Breast epithelium (tissue), 4 donors: ENCODE data around the gene TPRA1. TPM values are rescaled to one million over a fixed set of nuclear protein-coding genes. Genes with fewer than 3 reads are reported as not detected.

Experiments
- DNase-seq, 2 donors: peaks; one replicate each; pipeline ENCODE4 v3.0.0-alpha.2; 2019; ENCODE audit warnings: low spot score in 2 of 2
- H3K27ac ChIP-seq, 2 donors: fragments of 200-600 bp; sonication (generic) in 1 of 2; one replicate each; pipeline ENCODE4 v1.5.1; 2016 to 2019; ENCODE audit warnings: mild to moderate bottlenecking in 1 of 2
- H3K27me3 ChIP-seq, 2 donors: fragments of 200-600 bp; sonication (generic) in 1 of 2; one replicate each; pipeline versions ENCODE4 v1.5.1 to v1.6.0; 2017 to 2019; ENCODE audit warnings: control low read depth in 1 of 2, mild to moderate bottlenecking in 1 of 2
- H3K36me3 ChIP-seq: fragments of 200-600 bp; one replicate; pipeline ENCODE4 v1.5.1; 2019
- H3K4me1 ChIP-seq, 2 donors: fragments of 200-600 bp; sonication (generic); one replicate each; pipeline ENCODE4 v1.5.1; 2016 to 2019; ENCODE audit warnings: control low read depth in 1 of 2
- H3K4me3 ChIP-seq, 3 donors: fragments of 200-600 bp; sonication (generic); 1 replicate in 2 of 3; 2 replicates in 1 of 3; pipeline ENCODE4 v1.5.1; 2016 to 2019; ENCODE audit warnings: mild to moderate bottlenecking in 3 of 3, moderate library complexity in 2 of 3
- H3K9me3 ChIP-seq, 2 donors: fragments of 200-600 bp; sonication (generic) in 1 of 2; one replicate each; pipeline ENCODE4 v1.5.1; 2016 to 2019; ENCODE audit warnings: control low read depth in 1 of 2
- CTCF ChIP-seq, 3 donors: fragments of 450-650 bp; IDR thresholded peaks; one replicate each; pipeline ENCODE4 v1.5.1; 2016 to 2017; ENCODE audit warnings: antibody characterized with exemption in 3 of 3, mild to moderate bottlenecking in 3 of 3, moderate library complexity in 3 of 3
- POLR2A ChIP-seq: fragments of 450-650 bp; IDR thresholded peaks from one replicate; pipeline ENCODE4 v1.6.1; 2016; ENCODE audit warnings: antibody characterized with exemption, mild to moderate bottlenecking, moderate library complexity
- POLR2AphosphoS5 ChIP-seq, 3 donors: sonication (generic); formaldehyde crosslinking; IDR thresholded peaks; one replicate each; pipeline ENCODE4 v1.6.1; 2017; ENCODE audit warnings: antibody characterized with exemption in 3 of 3
- intact Hi-C: fragments of 100-400 bp; cut with DNase I; formaldehyde crosslinking; loops from one replicate; pipeline ENCODE4 v1.15.1; 2023; ENCODE audit warnings: low total_unique reads
- total RNA-seq, 3 donors: library from RNA; depleted of rRNA; stranded (reverse); fragments of >200 nt; gene quantifications; one replicate each; pipeline ENCODE4 v1.1.0, GENCODE V29; 2016

Gene TPRA1
- total RNA-seq, 3 donors from 2014 or later = 32.1 to 49.0 (median 39.8) TPM

- Histone ChIP-seq H3K27me3 (no peaks in the 10 kb centered on the region), H3K36me3 (no peaks in the 10 kb centered on the region), H3K4me1 (no peaks in the 10 kb centered on the region), H3K9me3 (no peaks in the 10 kb centered on the region), H3K27ac (peak overlapping the region in 1 of 2 donors; percentile 54), H3K4me3 (no peak overlapping the region)
- no peak for TF ChIP-seq POLR2A
- no peak for DNase-seq
- intact Hi-C loops = no loop called here
These were observed 44.0 kb downstream of the TPRA1 start for GRCh38 chr3:127546554-127546953.

GRCh38 chr3:127545711-127546457 is 44.6 kb downstream of the TPRA1 start:
- Histone ChIP-seq H3K9me3 (no peaks in the 10 kb centered on the region), H3K4me3 (no peak overlapping the region), H3K4me1 (no peaks in the 10 kb centered on the region), H3K27me3 (no peaks in the 10 kb centered on the region), H3K36me3 (no peaks in the 10 kb centered on the region), H3K27ac (no peak overlapping the region)
- DNase-seq = no peak
- TF ChIP-seq CTCF (IDR thresholded peaks at IDR 0.05) (no peak), POLR2AphosphoS5 (IDR thresholded peaks at IDR 0.05) (no peak), POLR2A (no peak)
- intact Hi-C loops = no loop called here

- TF ChIP-seq POLR2A = no peak
- TF ChIP-seq POLR2AphosphoS5 (IDR thresholded peaks at IDR 0.05) = no peak
- TF ChIP-seq CTCF (IDR thresholded peaks at IDR 0.05) = no peak
- intact Hi-C loops = no loop called here
- Histone ChIP-seq H3K4me1 (no peaks in the 10 kb centered on the region), H3K4me3 (no peak overlapping the region), H3K9me3 (no peaks in the 10 kb centered on the region), H3K27ac (no peak overlapping the region), H3K36me3 (no peaks in the 10 kb centered on the region), H3K27me3 (no peaks in the 10 kb centered on the region)
- no peak for DNase-seq
These were observed 45.3 kb downstream of the TPRA1 start for GRCh38 chr3:127545216-127545615.

GRCh38 chr3:127544803-127545201 is 45.7 kb downstream of the TPRA1 start:
- intact Hi-C loops = no loop called here
- Histone ChIP-seq H3K27me3 (no peaks in the 10 kb centered on the region), H3K36me3 (no peaks in the 10 kb centered on the region), H3K4me3 (no peak overlapping the region), H3K9me3 (no peaks in the 10 kb centered on the region), H3K4me1 (no peaks in the 10 kb centered on the region), H3K27ac (no peak overlapping the region)
- no peak for TF ChIP-seq CTCF (IDR thresholded peaks at IDR 0.05)
- TF ChIP-seq POLR2AphosphoS5 (IDR thresholded peaks at IDR 0.05) = no peak
- TF ChIP-seq POLR2A = no peak
- no peak for DNase-seq

- peak; percentile 50 to 74 for DNase-seq
These were observed 46.2 kb downstream of the TPRA1 start for GRCh38 chr3:127544192-127544802.

More at GRCh38 chr3:127544192-127544802, 46.2 kb downstream of the TPRA1 start:
- H3K27ac ChIP-seq = no peak overlapping the region
- no peaks in the 10 kb centered on the region for H3K9me3 ChIP-seq
- H3K4me1 ChIP-seq = no peaks in the 10 kb centered on the region
- no peaks in the 10 kb centered on the region for H3K27me3 ChIP-seq
- intact Hi-C loops = no loop called here
- no peak overlapping the region for H3K4me3 ChIP-seq
- TF ChIP-seq POLR2AphosphoS5 (IDR thresholded peaks at IDR 0.05) (no peak), CTCF (IDR thresholded peaks at IDR 0.05) (peak; percentile 49 to 66 (median 64))
- H3K36me3 ChIP-seq = no peaks in the 10 kb centered on the region
